NCI-H2107 treated with DMSO at 0.1 percent for 48 hours (cell line): ENCODE results near the gene PLA2G7.
"Not testable (repeated sequence)": the region's sequence is repeated elsewhere in the genome, so short reads cannot be mapped to it uniquely, and the experiment has no call there.

ENCODE experiments used
- DNase-seq: peaks from one replicate; lab custom pipeline; 2025; ENCODE audit not compliant: unreplicated experiment; lab: John Stamatoyannopoulos, UW

The PLA2G7 gene

DNA sequence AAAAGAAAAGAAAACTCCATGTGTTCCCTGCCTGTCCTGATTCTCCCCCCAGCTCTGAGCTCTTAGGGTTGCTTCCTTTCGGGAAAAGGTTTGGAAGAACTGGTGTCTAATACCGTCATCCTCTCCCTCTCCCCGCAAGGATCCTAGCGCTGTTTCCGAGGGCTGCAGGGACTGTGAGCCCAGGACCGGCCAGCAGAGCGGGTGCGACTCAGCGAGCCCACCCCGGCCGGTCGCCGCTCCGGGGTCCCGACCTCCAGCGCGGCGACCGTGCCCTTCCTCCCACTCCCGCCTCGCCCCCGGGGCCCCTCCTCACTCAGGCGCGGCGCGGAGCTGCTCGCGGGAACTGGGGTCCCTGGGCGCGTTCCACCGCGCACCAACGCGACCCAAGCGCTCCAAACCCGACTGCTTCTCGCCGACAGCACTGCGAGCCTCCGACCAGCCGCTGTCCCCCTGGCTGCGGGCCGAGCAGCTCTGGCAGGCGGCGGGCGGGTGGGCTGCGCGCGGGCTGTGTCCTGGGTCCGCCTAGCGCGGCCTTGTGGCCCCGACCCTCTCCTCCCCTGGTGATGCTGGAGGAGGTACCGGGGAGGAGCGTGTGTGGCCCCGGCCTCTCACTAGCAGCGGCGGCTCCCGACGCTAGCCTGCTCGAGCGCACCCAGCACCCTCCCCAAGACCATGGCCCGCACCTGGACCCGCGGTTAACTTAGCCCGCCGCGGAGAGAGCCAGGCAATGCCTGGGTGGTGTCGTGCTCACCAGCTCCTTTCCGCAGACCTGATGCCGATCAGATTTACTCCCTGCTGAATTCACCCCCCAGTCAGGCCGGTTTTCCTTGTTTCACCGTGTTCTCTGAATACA is at the start of gene PLA2G7:
Gene PLA2G7 (minus strand): TSS at position 509 of the 853 bp plus-strand sequence. CDS start 12,484 bp downstream, outside the sequence.
- no peak for DNase-seq

DNA sequence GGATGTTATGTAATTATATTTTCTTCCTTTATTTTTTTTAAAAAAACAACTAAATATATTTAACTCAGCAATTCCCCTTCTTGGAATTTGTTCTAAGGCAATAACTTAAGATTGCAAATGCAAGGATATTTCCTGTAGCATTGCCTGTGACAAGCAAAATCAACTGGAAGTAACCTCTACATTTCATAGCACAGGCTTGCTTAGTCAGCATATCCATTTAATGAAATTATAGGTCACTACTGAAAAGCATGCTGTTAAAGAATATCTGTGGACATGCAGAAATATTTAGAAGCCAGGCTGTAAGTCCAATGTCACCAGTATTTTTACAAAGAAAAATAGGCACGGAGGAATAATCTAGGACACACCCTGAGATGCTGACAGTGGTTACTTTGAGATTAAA is 49.4 kb upstream of the PLA2G7 start:
- DNase-seq, result no peak

DNA sequence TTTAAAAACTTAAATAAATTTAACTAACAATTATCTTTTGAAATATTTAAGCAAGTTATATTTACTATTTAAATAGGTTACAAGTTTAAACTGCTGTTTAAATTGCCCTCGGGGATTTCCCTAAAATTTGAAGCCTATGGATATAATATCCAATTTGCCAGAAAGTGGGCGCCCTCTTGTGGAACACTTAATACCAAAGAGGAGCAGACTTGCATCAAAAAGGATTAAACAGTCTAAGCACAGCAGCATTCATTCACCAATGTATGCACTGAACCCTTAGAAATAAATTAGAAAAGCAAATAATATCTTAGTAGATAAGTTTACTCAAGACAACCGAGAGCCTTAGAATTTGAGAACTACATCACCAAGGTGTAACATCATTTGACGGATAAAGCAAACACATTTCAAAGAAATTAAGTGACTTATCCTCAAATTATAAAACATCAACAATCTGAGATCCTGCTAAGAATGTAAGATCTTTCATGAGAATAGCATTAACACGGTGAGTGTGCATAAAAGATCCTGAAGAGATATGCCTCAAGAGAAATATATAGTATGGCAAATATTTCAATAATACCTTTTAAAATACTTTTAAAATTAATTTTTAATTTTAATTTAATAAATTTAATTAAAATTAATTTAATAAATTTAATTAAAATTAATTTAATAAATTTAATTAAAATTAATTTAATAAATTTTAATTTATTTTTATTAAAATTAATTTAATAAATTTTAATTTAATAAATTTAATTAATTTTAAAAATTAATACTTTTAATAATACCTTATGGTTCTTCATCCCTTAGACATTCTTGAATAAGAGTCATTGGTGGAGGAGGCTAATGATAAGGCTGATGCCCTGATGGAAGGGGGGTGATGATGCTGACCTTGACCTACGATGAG is 46.6 kb upstream of the PLA2G7 start:
- DNase-seq, result peak; percentile 13

DNA sequence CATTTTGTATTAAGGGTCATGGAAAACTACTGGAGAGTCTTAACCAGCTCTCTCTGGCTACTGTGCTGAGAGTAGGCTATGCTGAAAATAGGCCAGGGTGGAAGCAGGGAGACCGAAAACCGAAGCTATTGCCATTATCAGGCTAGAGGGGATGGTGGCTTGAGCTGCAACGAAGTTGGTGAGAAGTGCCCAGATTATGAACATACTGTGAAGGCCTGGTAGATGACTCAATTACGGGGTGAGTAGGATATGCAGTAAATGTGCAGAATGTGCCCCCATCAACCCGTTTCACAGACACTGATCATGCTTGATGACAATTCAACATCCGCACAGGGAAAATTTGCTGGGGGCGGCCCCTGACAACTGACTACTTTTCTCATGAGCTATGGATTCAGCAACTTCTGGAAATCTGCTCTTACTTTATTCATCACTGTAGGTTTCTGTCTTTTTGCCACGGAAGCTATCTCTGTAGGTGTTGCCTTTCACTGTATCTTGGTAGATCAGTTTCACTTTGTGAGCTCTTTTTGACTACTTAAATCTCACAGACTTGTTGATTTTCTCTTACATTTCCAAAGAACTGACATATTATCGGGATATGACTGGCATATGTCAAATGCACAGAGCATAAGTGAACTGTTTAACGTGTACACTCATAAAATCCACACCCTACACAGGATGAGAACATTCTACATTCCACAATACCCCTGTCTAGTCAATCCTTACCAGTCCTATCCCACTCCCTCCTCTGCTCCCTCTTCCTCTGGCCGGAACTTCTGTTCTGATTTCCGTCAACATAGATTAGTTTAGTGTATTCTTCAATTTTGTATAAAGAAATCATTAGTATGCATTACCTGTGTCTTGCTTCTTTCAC is 42.5 kb upstream of the PLA2G7 start:
- DNase-seq, result no peak

DNA sequence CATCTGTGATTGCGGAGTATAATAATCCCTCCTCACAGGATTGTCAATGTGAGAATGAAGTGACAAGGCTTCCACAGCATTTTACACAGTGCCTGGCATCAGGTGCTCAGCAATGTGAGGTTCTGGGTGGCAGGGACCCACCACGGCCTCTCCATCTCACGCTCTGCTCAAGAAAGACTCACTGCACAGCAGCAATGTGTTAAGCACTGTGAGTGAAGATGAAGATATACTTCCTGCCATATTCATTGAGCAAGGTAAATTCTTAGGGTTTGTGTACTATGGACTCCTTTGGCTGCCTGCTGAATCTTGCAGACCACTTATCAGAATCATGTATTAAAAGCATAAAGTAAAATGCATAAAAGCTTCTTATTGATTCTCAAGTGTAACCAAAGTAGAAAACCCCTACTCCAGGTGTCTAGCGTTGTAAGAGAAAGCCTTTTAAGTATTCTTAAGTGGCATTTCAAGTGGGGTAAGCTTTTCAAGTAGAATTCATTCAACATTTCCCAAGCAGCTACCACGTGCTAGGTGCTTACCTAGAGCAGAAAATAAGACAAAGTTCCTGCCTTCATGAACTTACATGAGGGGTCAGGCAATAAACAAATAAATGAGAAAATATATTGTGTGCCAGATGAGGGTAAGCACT is 41.0 kb upstream of the PLA2G7 start:
- no peak for DNase-seq

DNA sequence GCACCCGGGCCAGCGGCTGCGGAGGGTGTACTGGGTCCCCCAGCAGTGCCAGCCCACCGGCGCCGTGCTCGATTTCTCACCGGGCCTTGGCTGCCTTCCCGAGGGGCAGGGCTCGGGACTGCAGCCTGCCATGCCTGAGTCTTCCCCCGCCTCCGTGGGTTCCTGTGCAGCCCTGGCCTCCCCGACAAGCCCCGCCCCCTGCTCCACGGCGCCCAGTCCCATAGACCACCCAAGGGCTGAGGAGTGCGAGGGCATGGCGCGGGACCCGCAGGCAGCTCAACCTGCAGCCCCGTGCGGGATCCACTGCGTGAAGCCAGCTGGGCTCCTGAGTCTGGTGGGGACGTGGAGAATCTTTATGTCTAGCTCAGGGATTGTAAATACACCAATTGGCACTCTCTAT is 39.6 kb upstream of the PLA2G7 start:
- DNase-seq, result not testable (repeated sequence)

DNA sequence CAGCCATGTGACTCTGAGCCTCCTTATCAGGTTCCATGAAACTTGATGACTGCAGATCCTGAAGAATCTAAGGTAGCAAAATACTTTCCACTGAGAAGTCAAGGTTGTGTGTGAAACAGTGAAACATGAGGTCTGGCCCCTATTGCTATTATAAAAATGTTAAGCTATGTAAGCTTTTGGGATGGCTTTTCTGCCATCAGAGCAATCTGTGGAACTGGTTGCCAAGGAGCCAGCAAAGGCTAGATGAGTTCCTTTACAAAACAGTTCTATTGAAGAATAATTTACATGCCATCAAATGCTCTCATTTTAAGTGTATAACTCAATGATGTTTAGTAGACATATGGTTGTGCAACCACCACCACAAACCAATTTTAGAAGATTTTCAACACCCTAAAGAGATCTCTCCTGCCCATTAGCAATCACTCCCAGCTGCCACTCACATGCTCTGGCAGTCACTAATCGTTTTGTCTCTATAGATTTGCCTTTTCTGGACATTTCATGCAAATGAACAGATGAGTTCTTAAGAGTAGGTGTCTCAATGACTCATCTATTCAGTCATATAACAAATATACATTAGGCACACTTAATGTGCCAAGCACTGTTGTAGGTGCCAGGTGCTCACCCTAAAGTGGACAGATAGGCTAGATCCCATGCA is 38.2 kb upstream of the PLA2G7 start:
- no peak for DNase-seq

DNA sequence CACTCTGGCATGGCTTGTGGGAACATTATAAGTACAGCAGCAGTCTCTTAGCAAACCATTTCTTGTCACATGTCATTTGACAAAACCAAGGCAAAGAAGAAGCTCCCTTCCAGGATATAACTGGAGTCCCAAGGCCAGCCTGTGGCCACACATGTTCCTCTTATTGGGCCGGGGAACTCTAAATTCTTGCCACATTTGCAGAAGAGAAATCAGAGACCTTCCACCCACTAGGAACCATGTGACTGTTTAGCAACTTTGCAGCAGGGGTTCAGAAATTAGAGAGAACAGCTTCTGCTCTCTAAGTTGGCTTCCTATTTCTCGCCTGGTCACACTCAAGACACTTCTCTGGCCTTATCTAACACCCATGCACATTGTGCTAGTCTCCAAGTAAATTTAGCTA is 37.6 kb upstream of the PLA2G7 start:
- no peak for DNase-seq

DNA sequence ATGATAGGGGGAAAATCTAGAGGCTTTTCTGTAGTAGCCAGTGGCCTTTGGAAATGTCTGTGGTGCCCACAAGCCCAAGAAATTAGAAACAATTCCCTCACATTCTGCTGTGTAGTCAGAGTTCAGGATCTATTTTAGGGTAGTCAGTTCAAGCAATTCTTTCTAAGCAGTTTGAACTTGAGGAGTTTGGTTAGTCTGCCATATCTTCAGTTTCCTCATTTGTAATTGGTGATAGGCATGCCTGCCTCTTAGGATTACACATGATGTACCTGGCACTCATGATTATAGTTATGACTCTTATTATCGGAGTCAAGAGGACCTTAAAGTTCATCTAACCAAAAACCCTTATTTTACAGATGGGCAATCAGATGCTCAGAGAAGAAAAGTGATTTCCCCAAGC is 36.8 kb upstream of the PLA2G7 start:
- no peak for DNase-seq

DNA sequence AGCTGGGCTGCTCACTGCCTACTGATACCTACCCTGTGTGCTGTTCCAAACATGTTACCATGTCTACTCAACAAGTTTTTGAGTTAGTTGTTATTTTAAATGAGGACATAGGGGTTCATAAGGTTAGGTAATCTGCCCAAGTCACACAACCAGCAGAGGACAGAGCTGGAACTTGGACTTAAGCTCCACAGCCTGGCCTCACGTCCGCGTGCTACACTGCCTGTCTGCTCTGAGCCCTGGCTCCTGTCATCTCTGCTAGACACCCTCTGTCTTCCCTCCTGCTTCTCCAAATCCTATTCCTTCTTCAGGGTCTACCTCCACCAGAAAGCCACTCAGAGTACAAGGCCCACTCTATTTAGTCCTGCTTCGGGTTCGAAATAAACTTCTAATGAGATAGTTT is 29.8 kb upstream of the PLA2G7 start:
- no peak for DNase-seq

DNA sequence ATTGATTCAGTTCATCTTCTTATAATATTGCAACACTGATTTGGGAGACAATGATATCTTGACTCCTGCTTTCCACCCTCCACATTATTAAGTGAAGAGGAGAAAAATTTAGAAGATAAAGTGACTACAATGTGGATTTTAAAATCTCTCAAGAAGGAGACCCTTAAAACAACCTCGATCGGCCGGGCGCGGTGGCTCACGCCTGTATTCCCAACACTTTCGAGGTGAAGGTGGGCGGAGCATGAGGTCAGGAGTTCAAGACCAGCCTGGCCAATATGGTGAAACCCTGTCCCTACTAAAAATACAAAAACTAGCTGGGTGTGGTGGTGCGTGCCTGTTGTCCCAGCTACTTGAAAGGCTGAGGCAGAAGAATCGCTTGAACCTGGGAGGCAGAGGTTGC is 29.1 kb upstream of the PLA2G7 start:
- DNase-seq, result not testable (repeated sequence)

DNA sequence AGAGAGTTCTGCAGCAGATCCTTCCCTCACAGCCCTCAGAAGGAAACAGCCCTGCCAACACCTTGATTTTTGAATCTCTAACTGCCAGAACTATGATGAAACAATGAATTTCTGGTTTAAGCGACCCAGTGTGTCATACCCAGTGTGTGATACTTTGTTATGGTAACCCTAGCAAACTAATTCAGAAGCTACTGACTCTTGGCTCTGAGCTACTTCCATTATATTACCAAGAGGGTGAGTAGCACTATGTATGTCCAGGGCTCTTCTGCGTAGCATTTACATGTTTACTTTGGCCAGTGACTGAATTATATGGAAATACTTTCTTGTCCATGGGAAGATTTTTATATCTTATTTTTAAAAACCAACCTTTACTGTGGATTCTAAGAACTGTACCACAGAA is 28.3 kb upstream of the PLA2G7 start:
- DNase-seq, result no peak

DNA sequence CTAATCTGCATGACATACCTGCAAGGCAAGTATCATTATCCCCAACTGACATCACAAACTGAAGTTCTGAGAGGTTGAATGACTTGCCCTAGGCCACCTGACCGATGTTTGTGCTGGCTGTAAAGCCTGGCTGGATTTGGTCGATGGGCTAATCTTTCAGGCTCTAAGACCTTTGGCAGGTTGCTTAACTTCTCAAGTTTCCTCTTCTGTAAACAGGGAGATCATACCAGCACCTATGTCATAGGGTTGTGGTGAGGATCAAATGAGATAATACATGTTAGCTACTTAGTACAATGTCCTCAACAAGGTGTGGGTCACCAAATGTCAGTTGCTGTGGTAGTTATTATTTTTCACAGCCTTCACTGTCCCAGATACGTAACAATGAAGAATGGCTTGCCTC is 25.8 kb upstream of the PLA2G7 start:
- no peak for DNase-seq

DNA sequence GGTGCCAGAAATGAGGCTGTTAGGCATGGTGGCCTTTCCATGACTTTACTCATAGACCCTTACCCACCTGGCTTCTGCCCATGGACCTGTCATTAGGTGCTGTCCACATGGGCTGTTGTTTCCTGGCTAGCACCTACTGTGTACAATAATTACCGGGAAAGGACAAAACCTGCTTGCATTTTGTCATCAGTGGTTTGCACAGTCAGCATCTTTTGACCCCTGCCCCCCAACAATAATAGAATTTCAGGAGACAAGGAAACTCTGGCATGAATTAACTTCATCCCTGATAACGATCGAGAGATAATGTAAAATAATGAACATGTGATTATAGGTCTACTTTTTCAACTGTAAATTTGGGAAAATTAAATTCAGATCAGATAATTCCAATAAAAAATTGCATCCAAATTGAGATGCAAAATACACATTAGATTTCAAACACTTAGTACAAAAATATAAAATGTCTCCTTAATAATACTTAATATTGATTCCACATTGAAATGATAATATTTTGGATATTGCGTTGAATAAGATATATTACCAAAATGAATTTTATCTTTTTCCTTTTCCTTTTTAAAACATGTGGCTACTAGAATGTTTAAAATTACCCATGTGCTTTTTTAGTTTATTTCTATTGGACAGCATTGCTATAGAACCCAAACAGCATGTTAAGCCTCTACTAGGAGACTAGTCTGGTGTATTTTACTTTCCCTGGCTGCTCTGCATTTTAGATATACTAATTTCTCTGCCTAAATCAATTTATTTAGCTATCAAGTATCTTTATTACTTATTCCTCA is 24.0 kb upstream of the PLA2G7 start:
- DNase-seq, result no peak

DNA sequence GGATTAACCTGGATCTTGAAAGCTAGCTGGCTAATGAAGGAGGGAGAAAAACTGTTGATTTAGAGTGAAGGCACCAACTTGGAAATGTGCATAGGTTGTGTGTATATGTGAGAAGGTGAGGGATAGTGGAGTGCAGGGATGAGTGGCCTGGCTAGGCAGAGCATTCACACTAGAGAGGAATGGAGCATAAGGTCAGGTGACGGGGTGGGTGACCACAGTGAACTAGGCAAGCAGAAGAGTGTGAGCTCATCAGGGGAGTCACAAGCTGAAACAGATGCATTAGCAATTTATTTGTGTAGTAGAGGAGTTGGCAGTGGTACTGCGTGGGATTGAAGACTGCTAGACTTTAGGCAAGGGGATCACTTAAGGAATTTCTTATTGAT is 22.0 kb upstream of the PLA2G7 start:
- no peak for DNase-seq

DNA sequence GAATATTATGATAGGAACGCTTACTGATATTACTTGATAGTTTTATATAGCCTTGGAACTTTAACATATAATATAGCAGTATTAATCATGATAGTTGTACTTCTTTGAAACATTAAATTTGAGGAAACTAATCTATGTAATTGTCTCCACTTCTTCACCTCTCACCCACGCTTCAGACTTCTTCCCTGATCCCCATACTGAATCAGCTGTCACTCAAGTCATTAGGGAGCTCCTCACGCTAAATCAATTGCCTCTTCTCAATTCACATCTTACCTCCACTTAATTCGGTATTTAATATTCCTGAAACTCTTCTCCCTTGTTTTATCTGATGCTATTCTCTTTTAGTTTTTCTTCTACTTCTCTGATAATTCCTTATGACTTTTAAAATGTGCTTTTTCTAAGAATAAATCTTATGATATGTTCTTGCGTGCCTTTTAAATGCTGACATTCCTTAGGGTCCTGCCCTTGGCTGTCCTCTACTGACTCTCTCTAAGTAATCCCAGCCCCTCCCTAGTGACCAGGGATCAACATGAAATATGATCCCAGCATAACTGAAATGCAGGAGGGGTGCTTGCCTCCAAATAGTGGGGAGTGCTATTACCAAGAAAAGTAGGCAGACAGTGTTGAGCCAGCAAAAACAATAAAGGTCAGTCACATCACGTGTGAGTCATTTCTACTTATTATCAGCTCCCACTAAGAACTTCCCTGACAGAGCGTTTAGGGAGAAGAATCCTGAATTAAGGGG is 21.5 kb upstream of the PLA2G7 start:
- DNase-seq, result no peak

DNA sequence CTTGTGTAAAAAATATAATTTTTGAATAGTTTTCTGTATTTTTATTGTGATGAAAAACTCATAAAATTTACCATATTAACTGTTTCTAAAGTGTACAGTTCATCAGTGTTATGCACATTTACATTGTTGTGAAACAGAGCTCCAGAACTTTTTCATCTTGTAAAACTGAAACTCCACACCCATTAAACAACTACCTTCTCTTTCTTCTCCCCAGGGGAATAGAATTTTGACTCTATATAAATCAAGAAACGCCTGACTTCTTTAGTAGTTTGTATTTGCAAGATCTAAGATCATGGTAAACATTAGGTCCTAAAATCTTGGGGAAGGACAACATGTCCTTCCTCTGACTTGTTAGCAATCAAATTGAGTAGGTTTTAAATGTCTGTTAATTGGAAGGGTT is 20.7 kb upstream of the PLA2G7 start:
- no peak for DNase-seq

DNA sequence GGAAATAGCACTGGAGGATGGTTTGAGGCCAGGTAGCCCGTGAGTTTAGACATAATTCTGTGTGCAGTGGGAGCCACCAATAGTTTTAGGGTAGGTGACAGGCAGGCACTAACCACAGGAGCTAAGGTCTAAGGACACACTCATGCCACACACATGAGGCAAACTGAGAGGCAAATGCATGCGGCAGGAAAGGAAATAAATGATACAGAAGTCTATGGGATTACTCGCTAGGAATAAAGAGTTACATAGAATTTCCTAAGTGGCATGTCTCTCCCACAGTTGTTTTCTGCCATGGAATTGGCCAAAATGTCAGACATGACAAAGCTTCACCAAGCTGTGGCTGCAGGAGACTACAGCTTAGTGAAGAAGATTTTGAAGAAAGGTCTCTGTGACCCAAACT is 16.5 kb upstream of the PLA2G7 start:
- DNase-seq, result no peak

DNA sequence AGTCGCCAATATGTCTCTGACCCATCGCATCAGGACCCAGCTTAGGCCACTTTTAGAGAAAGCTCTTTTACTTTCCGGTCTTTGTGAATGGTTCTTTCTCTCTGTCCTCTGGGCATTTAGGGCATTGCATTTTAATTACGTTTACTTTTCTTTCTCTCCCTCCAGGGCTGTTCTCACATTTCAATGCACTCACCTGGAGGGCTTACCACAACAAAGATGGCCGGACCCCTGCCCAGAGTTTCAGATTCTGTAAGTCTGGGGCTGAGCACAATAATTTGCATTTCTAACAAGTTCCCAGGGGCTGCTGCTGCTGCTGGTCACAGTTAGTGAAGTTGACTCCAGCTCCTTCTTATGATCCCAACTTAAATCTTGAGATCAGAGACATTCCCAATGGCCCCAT is 14.6 kb upstream of the PLA2G7 start:
- no peak for DNase-seq
